DND-41 (cell line): ENCODE measurements around the gene SLC4A1AP.

ENCODE experiments used
- ATAC-seq: fragments of 200-7000 bp; cut with Tn5 transposase; 3 replicates; pipeline ENCODE4 v1.9.1; 2021; ENCODE audit warnings: low read depth; ENCODE audit not compliant: insufficient read depth
- DNase-seq: peaks from one replicate; pipeline ENCODE4 v3.0.0-alpha.2; 2020
- H2AFZ ChIP-seq: 2 replicates; pipeline ENCODE4 v1.6.0; 2012; ENCODE audit warnings: low read depth, low read length
- H3K27ac ChIP-seq: 2 replicates; pipeline ENCODE4 v1.5.1; 2012; ENCODE audit warnings: low read length, inconsistent platforms
- H3K27me3 ChIP-seq: fragments of 200-600 bp; sonication (generic); 2 replicates; pipeline ENCODE4 v1.6.0; 2012; ENCODE audit warnings: low read length, mild to moderate bottlenecking, inconsistent platforms; ENCODE audit not compliant: insufficient read depth, poor library complexity
- H3K36me3 ChIP-seq: 2 replicates; pipeline ENCODE4 v1.5.1; 2012; ENCODE audit warnings: low read length, inconsistent platforms; ENCODE audit not compliant: insufficient read depth
- H3K4me1 ChIP-seq: 2 replicates; pipeline ENCODE4 v1.5.1; 2012; ENCODE audit warnings: mild to moderate bottlenecking, low read length; ENCODE audit not compliant: insufficient read depth
- H3K4me2 ChIP-seq: 2 replicates; pipeline ENCODE4 v1.6.0; 2012; ENCODE audit warnings: mild to moderate bottlenecking, moderate library complexity, low read length, inconsistent platforms; ENCODE audit not compliant: insufficient read depth
- H3K4me3 ChIP-seq, 2 experiments: fragments of 200-600 bp in 1 of 2; shearing (Covaris generic) in 1 of 2; 2 replicates each; pipeline ENCODE4 v1.5.1; 2012 to 2016; ENCODE audit warnings: inconsistent platforms in 2 of 2, low read length in 2 of 2, mild to moderate bottlenecking in 2 of 2, low read depth in 1 of 2, moderate library complexity in 1 of 2
- H3K79me2 ChIP-seq: 2 replicates; pipeline ENCODE4 v1.6.0; 2012; ENCODE audit warnings: low read length, inconsistent platforms; ENCODE audit not compliant: insufficient read depth
- H3K9ac ChIP-seq: 2 replicates; pipeline ENCODE4 v1.6.0; 2012; ENCODE audit warnings: low read depth, mild to moderate bottlenecking, inconsistent platforms, low read length, moderate library complexity
- H3K9me3 ChIP-seq: 2 replicates; pipeline ENCODE4 v1.5.1; 2012; ENCODE audit warnings: low read length, moderate library complexity, mild to moderate bottlenecking, inconsistent platforms; ENCODE audit not compliant: insufficient read depth, severe bottlenecking
- H4K20me1 ChIP-seq: 2 replicates; pipeline ENCODE4 v1.6.0; 2012; ENCODE audit warnings: low read length; ENCODE audit not compliant: insufficient read depth
- CTCF ChIP-seq: IDR thresholded peaks from 2 replicates; pipeline ENCODE4 v1.5.1; 2012; ENCODE audit warnings: borderline replicate concordance, low read length, moderate library complexity, mild to moderate bottlenecking; ENCODE audit not compliant: poor library complexity, severe bottlenecking; ENCODE audit errors: extremely low read depth
- EZH2 ChIP-seq: IDR thresholded peaks from 3 replicates; pipeline ENCODE4 v1.6.1; 2012; ENCODE audit warnings: borderline replicate concordance, low read depth, mild to moderate bottlenecking, moderate library complexity, low read length, inconsistent platforms; ENCODE audit not compliant: severe bottlenecking

SLC4A1AP gene

GRCh38 chr2:27708666-27709065 is 45.0 kb downstream of the SLC4A1AP start:
- Histone ChIP-seq H3K4me1 (no peaks in the 10 kb centered on the region), H3K27me3 (peaks cover 5% of the 10 kb centered on the region), H4K20me1 (no peaks in the 10 kb centered on the region), H2AFZ (no peak overlapping the region), H3K27ac (no peak overlapping the region), H3K9me3 (no peaks in the 10 kb centered on the region), H3K4me2 (no peak overlapping the region), H3K79me2 (no peaks in the 10 kb centered on the region), H3K9ac (no peak overlapping the region), H3K4me3 (no peak overlapping the region), H3K36me3 (no peaks in the 10 kb centered on the region)
- no peak for TF ChIP-seq EZH2
- TF ChIP-seq CTCF: no peak
- no peak for ATAC-seq
- no peak for DNase-seq

- TF ChIP-seq CTCF: no peak
- TF ChIP-seq EZH2: no peak
- no peak overlapping the region for H3K27ac ChIP-seq
- no peak overlapping the region for H3K4me2 ChIP-seq
- no peaks in the 10 kb centered on the region for H4K20me1 ChIP-seq
- no peaks in the 10 kb centered on the region for H3K9me3 ChIP-seq
- no peak for DNase-seq
- ATAC-seq: no peak
- H3K79me2 ChIP-seq: no peaks in the 10 kb centered on the region
- no peak overlapping the region for H2AFZ ChIP-seq
- peaks cover 5% of the 10 kb centered on the region for H3K27me3 ChIP-seq
- no peaks in the 10 kb centered on the region for H3K36me3 ChIP-seq
- no peaks in the 10 kb centered on the region for H3K4me1 ChIP-seq
- H3K4me3 ChIP-seq: no peak overlapping the region
- H3K9ac ChIP-seq: no peak overlapping the region
Measured at GRCh38 chr2:27709326-27709725, 45.6 kb downstream of the SLC4A1AP start.

- Histone ChIP-seq H3K27me3 (peaks cover 5% of the 10 kb centered on the region), H3K4me2 (no peak overlapping the region), H3K9ac (no peak overlapping the region), H2AFZ (no peak overlapping the region), H3K4me3 (no peak overlapping the region), H4K20me1 (no peaks in the 10 kb centered on the region), H3K9me3 (no peaks in the 10 kb centered on the region), H3K27ac (no peak overlapping the region), H3K4me1 (no peaks in the 10 kb centered on the region), H3K36me3 (no peaks in the 10 kb centered on the region), H3K79me2 (no peaks in the 10 kb centered on the region)
- ATAC-seq: no peak
- TF ChIP-seq CTCF (no peak), EZH2 (no peak)
- no peak for DNase-seq
Measured at GRCh38 chr2:27709960-27710575, 46.4 kb downstream of the SLC4A1AP start.
